ENCODE data around the gene EEF1A1. TPM values are rescaled to one million over a fixed set of nuclear protein-coding genes. Genes with fewer than 3 reads are reported as not detected.

The EEF1A1 gene
- total RNA-seq, 1 experiment from 2014 or later, result 9,713 TPM

DNA sequence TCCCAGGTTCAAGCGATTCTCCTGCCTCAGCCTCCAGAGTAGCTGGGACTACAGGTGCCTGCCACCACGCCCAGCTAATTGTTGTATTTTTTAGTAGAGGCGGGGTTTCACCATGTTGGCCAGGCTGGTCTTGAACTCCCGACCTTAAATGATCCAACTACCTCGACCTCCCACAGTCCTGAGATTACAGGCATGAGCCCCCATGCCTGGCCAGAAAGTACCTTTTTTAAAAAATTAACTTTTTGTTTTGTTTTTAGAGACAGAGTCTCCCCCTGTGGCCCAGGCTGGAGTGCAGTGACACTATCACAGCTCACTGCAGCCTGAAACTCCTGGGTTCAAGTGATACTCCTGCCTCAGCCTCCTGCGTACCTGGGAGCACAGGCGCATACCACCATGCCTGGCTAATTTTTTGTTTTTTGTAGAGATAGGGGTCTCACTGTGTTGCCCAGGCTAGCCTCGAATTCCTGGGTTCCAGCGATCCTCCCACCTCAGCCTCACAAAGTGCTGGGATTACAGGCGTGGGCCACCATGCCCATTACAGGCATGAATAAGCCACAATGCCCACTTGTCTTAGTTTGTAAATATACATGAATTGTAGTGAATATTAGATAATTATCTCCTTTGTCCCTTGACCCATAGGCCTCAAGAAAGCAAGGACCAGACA, 17.4 kb upstream of the EEF1A1 start:
- no peak overlapping the region for H3K4me3 ChIP-seq (ENCODE audit: low read depth, low read length, poor library complexity, severe bottlenecking)
- H3K27me3 ChIP-seq (replicated peaks; ENCODE audit: insufficient read depth, low read depth, low read length, poor library complexity), result no peaks in the 10 kb centered on the region
- ChIA-PET CTCF (no interaction called here), POLR2A (ENCODE audit: low non-redundant PET) (no interaction called here)
- TF ChIP-seq EZH2 (IDR thresholded peaks at IDR 0.05; ENCODE audit: borderline replicate concordance, low read depth, low read length, poor library complexity, severe bottlenecking), result no peak
- TF ChIP-seq, protein P1, sequence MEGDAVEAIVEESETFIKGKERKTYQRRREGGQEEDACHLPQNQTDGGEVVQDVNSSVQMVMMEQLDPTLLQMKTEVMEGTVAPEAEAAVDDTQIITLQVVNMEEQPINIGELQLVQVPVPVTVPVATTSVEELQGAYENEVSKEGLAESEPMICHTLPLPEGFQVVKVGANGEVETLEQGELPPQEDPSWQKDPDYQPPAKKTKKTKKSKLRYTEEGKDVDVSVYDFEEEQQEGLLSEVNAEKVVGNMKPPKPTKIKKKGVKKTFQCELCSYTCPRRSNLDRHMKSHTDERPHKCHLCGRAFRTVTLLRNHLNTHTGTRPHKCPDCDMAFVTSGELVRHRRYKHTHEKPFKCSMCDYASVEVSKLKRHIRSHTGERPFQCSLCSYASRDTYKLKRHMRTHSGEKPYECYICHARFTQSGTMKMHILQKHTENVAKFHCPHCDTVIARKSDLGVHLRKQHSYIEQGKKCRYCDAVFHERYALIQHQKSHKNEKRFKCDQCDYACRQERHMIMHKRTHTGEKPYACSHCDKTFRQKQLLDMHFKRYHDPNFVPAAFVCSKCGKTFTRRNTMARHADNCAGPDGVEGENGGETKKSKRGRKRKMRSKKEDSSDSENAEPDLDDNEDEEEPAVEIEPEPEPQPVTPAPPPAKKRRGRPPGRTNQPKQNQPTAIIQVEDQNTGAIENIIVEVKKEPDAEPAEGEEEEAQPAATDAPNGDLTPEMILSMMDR (conservative IDR thresholded peaks at IDR 0.05; ENCODE audit: low read depth, low read length), result no peak
- no peaks in the 10 kb centered on the region for H3K4me1 ChIP-seq (ENCODE audit: insufficient read depth, low read length, poor library complexity, severe bottlenecking)
- H3K36me3 ChIP-seq (ENCODE audit: insufficient read depth, low read length, poor library complexity, severe bottlenecking), result no peaks in the 10 kb centered on the region
- no TSS peak for BruUV-seq (replicated peaks)
- intact Hi-C loops (cut with micrococcal nuclease; ENCODE audit: unreplicated experiment), result no loop called here
- H3K9me3 ChIP-seq (ENCODE audit: low read depth, low read length, poor library complexity, severe bottlenecking), result no peaks in the 10 kb centered on the region
- no peak for DNase-seq (ENCODE audit: low spot score)
- no peak overlapping the region for H3K27ac ChIP-seq (ENCODE audit: low read depth, low read length, poor library complexity, severe bottlenecking)

DNA sequence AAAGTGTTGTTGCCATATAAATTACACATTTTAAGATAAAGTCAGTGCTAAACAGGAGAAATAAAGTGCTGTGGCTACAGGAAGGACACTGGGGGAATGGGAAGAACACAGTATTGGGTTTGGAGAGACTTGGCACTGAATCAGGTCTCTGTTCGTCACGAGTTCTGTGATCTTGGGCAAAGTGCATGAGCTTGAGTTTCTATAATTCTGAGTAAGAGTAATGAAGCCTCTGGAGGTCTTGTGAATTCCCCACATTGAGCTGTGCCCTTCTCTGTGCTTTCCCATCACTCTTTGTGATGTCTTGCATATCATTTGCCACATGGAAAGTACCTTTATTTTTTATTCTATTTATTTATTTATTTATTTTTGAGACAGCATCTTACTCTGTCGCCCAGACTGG, 16.8 kb upstream of the EEF1A1 start:
- DNase-seq (ENCODE audit: low spot score), result no peak
- Histone ChIP-seq H3K4me1 (ENCODE audit: insufficient read depth, low read length, poor library complexity, severe bottlenecking) (no peaks in the 10 kb centered on the region), H3K4me3 (ENCODE audit: low read depth, low read length, poor library complexity, severe bottlenecking) (no peak overlapping the region), H3K27ac (ENCODE audit: low read depth, low read length, poor library complexity, severe bottlenecking) (no peak overlapping the region), H3K36me3 (ENCODE audit: insufficient read depth, low read length, poor library complexity, severe bottlenecking) (no peaks in the 10 kb centered on the region), H3K9me3 (ENCODE audit: low read depth, low read length, poor library complexity, severe bottlenecking) (no peaks in the 10 kb centered on the region), H3K27me3 (replicated peaks; ENCODE audit: insufficient read depth, low read depth, low read length, poor library complexity) (no peaks in the 10 kb centered on the region)
- CTCF ChIA-PET, result interaction anchor here (1.3 kb wide), 1 partner anchor 116 kb away, joined by 3 read pairs; no protein-coding TSS in a partner anchor
- BruUV-seq (replicated peaks), result no TSS peak
- POLR2A ChIA-PET (ENCODE audit: low non-redundant PET), result no interaction called here
- TF ChIP-seq, protein P1 (conservative IDR thresholded peaks at IDR 0.05; ENCODE audit: low read depth, low read length), result no peak
- intact Hi-C loops (cut with micrococcal nuclease; ENCODE audit: unreplicated experiment), result no loop called here

DNA sequence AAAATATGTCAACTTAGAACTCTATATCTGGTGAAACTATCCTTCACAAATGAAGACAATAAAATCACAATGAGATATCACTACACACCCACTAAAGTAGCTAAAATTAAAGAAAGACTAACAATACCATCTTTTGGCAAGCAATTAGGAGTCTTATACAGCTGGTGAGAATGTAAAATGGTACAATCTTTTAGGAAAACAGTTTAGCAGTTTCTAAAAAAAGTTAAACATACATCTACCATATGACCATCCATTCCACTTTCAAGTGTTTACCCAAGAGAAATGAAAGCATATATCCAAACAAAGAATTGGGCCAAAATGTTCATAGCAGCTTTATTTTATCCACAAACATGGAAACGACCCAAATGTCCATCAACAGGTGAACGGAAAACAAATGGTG, 13.8 kb upstream of the EEF1A1 start:
- no peak for DNase-seq (ENCODE audit: low spot score)
- no TSS peak for BruUV-seq (replicated peaks)
- H3K9me3 ChIP-seq (ENCODE audit: low read depth, low read length, poor library complexity, severe bottlenecking), result no peaks in the 10 kb centered on the region
- TF ChIP-seq, protein P1 (conservative IDR thresholded peaks at IDR 0.05; ENCODE audit: low read depth, low read length), result no peak
- no peak for TF ChIP-seq EZH2 (IDR thresholded peaks at IDR 0.05; ENCODE audit: borderline replicate concordance, low read depth, low read length, poor library complexity, severe bottlenecking)
- no peak overlapping the region for H3K4me3 ChIP-seq (ENCODE audit: low read depth, low read length, poor library complexity, severe bottlenecking)
- no peaks in the 10 kb centered on the region for H3K27me3 ChIP-seq (replicated peaks; ENCODE audit: insufficient read depth, low read depth, low read length, poor library complexity)
- H3K27ac ChIP-seq (ENCODE audit: low read depth, low read length, poor library complexity, severe bottlenecking), result no peak overlapping the region
- H3K36me3 ChIP-seq (ENCODE audit: insufficient read depth, low read length, poor library complexity, severe bottlenecking), result no peaks in the 10 kb centered on the region
- CTCF ChIA-PET, result no interaction called here
- intact Hi-C loops (cut with micrococcal nuclease; ENCODE audit: unreplicated experiment), result no loop called here
- POLR2A ChIA-PET (ENCODE audit: low non-redundant PET), result no interaction called here
- H3K4me1 ChIP-seq (ENCODE audit: insufficient read depth, low read length, poor library complexity, severe bottlenecking), result no peaks in the 10 kb centered on the region
